ENCODE data around the gene BAAT.
"Not testable (repeated sequence)": the region's sequence is repeated elsewhere in the genome, so short reads cannot be mapped to it uniquely, and the experiment has no call there.

DNA sequence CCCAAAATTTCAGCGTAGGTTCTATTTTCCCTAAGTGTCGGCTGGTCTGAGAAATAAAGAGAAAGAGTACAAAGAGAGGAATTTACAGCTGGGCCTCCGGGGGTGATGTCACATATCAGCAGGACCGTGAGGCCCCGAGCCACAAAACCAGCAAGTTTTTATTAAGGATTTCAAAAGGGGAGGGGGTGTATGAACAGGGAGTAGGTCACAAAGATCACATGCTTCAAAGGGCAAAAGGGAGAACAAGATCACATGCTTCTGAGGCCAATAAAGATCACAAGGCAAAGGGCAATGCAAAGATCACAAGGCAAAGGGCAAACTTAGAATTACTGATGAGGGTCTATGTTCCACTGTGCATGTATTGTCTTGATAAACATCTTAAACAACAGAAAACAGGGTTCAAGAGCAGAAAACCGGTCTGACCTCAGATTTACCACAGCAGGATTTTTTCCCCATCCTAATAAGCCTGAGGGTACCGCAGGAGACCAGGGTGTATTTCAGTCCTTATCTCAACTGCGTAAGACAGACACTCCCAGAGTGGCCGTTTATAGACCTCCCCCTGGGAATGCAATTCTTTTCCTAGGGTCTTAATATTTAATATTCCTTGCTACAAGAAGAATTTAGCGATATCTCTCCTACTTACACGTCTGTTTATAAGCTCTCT lies at the start of gene BAAT:
- TF ChIP-seq, protein P1, sequence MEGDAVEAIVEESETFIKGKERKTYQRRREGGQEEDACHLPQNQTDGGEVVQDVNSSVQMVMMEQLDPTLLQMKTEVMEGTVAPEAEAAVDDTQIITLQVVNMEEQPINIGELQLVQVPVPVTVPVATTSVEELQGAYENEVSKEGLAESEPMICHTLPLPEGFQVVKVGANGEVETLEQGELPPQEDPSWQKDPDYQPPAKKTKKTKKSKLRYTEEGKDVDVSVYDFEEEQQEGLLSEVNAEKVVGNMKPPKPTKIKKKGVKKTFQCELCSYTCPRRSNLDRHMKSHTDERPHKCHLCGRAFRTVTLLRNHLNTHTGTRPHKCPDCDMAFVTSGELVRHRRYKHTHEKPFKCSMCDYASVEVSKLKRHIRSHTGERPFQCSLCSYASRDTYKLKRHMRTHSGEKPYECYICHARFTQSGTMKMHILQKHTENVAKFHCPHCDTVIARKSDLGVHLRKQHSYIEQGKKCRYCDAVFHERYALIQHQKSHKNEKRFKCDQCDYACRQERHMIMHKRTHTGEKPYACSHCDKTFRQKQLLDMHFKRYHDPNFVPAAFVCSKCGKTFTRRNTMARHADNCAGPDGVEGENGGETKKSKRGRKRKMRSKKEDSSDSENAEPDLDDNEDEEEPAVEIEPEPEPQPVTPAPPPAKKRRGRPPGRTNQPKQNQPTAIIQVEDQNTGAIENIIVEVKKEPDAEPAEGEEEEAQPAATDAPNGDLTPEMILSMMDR (IDR thresholded peaks at IDR 0.05): not testable (repeated sequence)
- not testable (repeated sequence) for TF ChIP-seq ZFX (IDR thresholded peaks at IDR 0.05; ENCODE audit: borderline replicate concordance)
